Measurements from ENCODE around the gene TBRG1. TPM values are rescaled to one million over a fixed set of nuclear protein-coding genes. Genes with fewer than 3 reads are reported as not detected.

The TBRG1 gene
- total and polyA plus RNA-seq, 9 donors, result 15.0 to 41.4 (median 24.2) TPM

- TF ChIP-seq POLR2A (IDR thresholded peaks at IDR 0.05), result no peak
- TF ChIP-seq CTCF (IDR thresholded peaks at IDR 0.05), result no peak
- TF ChIP-seq EP300 (IDR thresholded peaks at IDR 0.05), result no peak
- intact Hi-C loops (cut with DNase I), result loop anchor here in 1 of 4 donors (2.0 to 5.0 kb wide), 2 partner anchors 90 to 165 kb away; partner anchors contain the start of gene ESAM
- no peaks in the 10 kb centered on the region for H3K27me3 ChIP-seq
- no peaks in the 10 kb centered on the region for H3K9me3 ChIP-seq
- H3K4me1 ChIP-seq (ENCODE audit: insufficient read depth), result peaks cover 1% of the 10 kb centered on the region
- DNase-seq, result no peak
- no peaks in the 10 kb centered on the region for H3K36me3 ChIP-seq
- H3K27ac ChIP-seq, result peak overlapping the region in 1 of 2 donors; percentile 67
- peak overlapping the region; percentile 79 for H3K4me3 ChIP-seq
- WGBS, 3 donors, result 55 to 62% (median 56%) methylated on average over 7 of the region's 7 CpGs
Observed at GRCh38 chr11:124672536-124673215, 50.0 kb downstream of the TBRG1 start.

GRCh38 chr11:124673333-124674167 lies 50.9 kb downstream of the TBRG1 start, which contains the start of the genes SIAE and SPA17:
TSS of gene SIAE (minus strand) at chr11:124673739. CDS start at chr11:124673708, 31 bp downstream.
TSS of gene SPA17 (plus strand) at chr11:124673904. CDS start at chr11:124675265, 1,361 bp downstream.
- no peak for TF ChIP-seq CTCF (IDR thresholded peaks at IDR 0.05)
- peak; percentile 51 for TF ChIP-seq POLR2A (IDR thresholded peaks at IDR 0.05)
- peak; percentile 37 for TF ChIP-seq EP300 (IDR thresholded peaks at IDR 0.05)
- H3K27me3 ChIP-seq, result no peaks in the 10 kb centered on the region
- peak within 1 kb of the TSS; percentile 79 for H3K4me3 ChIP-seq
- intact Hi-C loops (cut with DNase I), result loop anchor here in 1 of 4 donors (2.0 to 5.0 kb wide), 2 partner anchors 89 to 164 kb away; partner anchors contain the start of gene ESAM
- H3K27ac ChIP-seq, result peak within 1 kb of the TSS; percentile 13 to 67
- no peaks in the 10 kb centered on the region for H3K36me3 ChIP-seq
- 0 to 1% (median 1%) methylated on average over 52 to 58 of the region's 58 CpGs for WGBS, 3 donors
- H3K4me1 ChIP-seq (ENCODE audit: insufficient read depth), result peaks cover 1% of the 10 kb centered on the region
- no peaks in the 10 kb centered on the region for H3K9me3 ChIP-seq
- DNase-seq, result peak; percentile 89 to 94 (median 92)

- WGBS, 3 donors, result 16 to 30% (median 28%) methylated on average over 18 of the region's 18 CpGs
- DNase-seq, result no peak
- peak overlapping the region; percentile 79 for H3K4me3 ChIP-seq
- H3K4me1 ChIP-seq (ENCODE audit: insufficient read depth), result peaks cover 1% of the 10 kb centered on the region
- no peak for TF ChIP-seq EP300 (IDR thresholded peaks at IDR 0.05)
- TF ChIP-seq CTCF (IDR thresholded peaks at IDR 0.05), result no peak
- no peak for TF ChIP-seq POLR2A (IDR thresholded peaks at IDR 0.05)
- intact Hi-C loops (cut with DNase I), result loop anchor here in 1 of 4 donors (5.0 kb wide), 1 partner anchor 163 kb away; no protein-coding TSS in a partner anchor
- H3K27me3 ChIP-seq, result no peaks in the 10 kb centered on the region
- H3K36me3 ChIP-seq, result no peaks in the 10 kb centered on the region
- H3K27ac ChIP-seq, result no peak overlapping the region
- H3K9me3 ChIP-seq, result no peaks in the 10 kb centered on the region
Observed at GRCh38 chr11:124674168-124674517, 51.5 kb downstream of the TBRG1 start.

- H3K9me3 ChIP-seq, result no peaks in the 10 kb centered on the region
- DNase-seq, result no peak
- no peaks in the 10 kb centered on the region for H3K36me3 ChIP-seq
- intact Hi-C loops (cut with DNase I), result loop anchor here in 1 of 4 donors (5.0 kb wide), 1 partner anchor 163 kb away; no protein-coding TSS in a partner anchor
- H3K4me1 ChIP-seq (ENCODE audit: insufficient read depth), result peaks cover 1% of the 10 kb centered on the region
- no peaks in the 10 kb centered on the region for H3K27me3 ChIP-seq
- no peak overlapping the region for H3K27ac ChIP-seq
- WGBS, 3 donors, result 85 to 93% (median 91%) methylated on average over 5 of the region's 5 CpGs
- TF ChIP-seq POLR2A (IDR thresholded peaks at IDR 0.05) (no peak), EP300 (IDR thresholded peaks at IDR 0.05) (no peak), CTCF (IDR thresholded peaks at IDR 0.05) (no peak)
- peak overlapping the region; percentile 79 for H3K4me3 ChIP-seq
Observed at GRCh38 chr11:124674571-124674970, 51.9 kb downstream of the TBRG1 start.

Measured in ovary (tissue), 9 donors.